Pancreas (tissue), 10 donors: ENCODE data around the gene MMUT. TPM values are rescaled to one million over a fixed set of nuclear protein-coding genes. Genes with fewer than 3 reads are reported as not detected.
A peak's percentile ranks its signal among the peaks of the same experiment; 100 is the strongest.
"Not testable (repeated sequence)": the region's sequence is repeated elsewhere in the genome, so short reads cannot be mapped to it uniquely, and the experiment has no call there.

ENCODE experiments used
- ATAC-seq, 4 donors: fragments of 200-7000 bp; cut with Tn5 transposase; one replicate each; pipeline versions ENCODE4 v1.8.0 to v1.9.1; 2020; ENCODE audit warnings: mild to moderate bottlenecking in 4 of 4, moderate library complexity in 4 of 4
- DNase-seq, 6 donors: peaks; one replicate each; pipeline ENCODE4 v3.0.0-alpha.2; 2020
- FAIRE-seq: peaks from 2 replicates; lab custom pipeline; 2012; peaks lifted over from hg19 to GRCh38; lab: Jason Lieb, UNC
- H3K27ac ChIP-seq, 4 donors: fragments of 200-600 bp; sonication (generic); 1 replicate in 3 of 4; 2 replicates in 1 of 4; pipeline versions ENCODE4 v1.5.0 to v1.8.0; 2020
- H3K27me3 ChIP-seq, 4 donors: fragments of 200-600 bp; one replicate each; pipeline ENCODE4 v1.8.0; 2021
- H3K36me3 ChIP-seq, 3 donors: fragments of 200-600 bp; sonication (generic) in 1 of 3; one replicate each; pipeline versions ENCODE4 v1.5.0 to v1.8.0; 2020 to 2021
- H3K4me1 ChIP-seq, 3 donors: fragments of 200-600 bp; one replicate each; pipeline ENCODE4 v1.8.0; 2021
- H3K4me3 ChIP-seq, 4 donors: fragments of 200-600 bp; sonication (generic) in 2 of 4; one replicate each; pipeline versions ENCODE4 v1.5.0 to v1.8.0; 2020 to 2021
- H3K9me3 ChIP-seq, 4 donors: fragments of 200-600 bp; one replicate each; pipeline ENCODE4 v1.8.0; 2021
- CTCF ChIP-seq, 4 donors: fragments of 200-600 bp; sonication (generic) in 3 of 4; IDR thresholded peaks; one replicate each; pipeline versions ENCODE4 v1.5.0 to v1.8.0; 2021; ENCODE audit warnings: antibody characterized with exemption in 4 of 4
- WGBS, 2 donors: extraction: QIAGEN DNeasy Blood & Tissue Kit; methylation state at CpG; one replicate each; pipeline ENCODE4 v1.1.7; 2013; 5-methylcytosine and 5-hydroxymethylcytosine counted together
- intact Hi-C, 3 donors: fragments of 100-400 bp; cut with DNase I; formaldehyde crosslinking; loops; one replicate each; pipeline versions ENCODE4 v1.11.1 to v1.14.2; 2022
- polyA plus RNA-seq, 2 donors: library from polyadenylated mRNA; stranded (reverse); fragments of 200-250 nt; gene quantifications; one replicate each; pipeline ENCODE4 v1.2.3, GENCODE V29; 2013
- total RNA-seq, 6 donors: library from RNA; stranded (reverse); fragmentation: NEBNext Ultra II Directional in 4 of 6; extraction: Animal tissue kit (Norgen Biotek cat#: 25700) in 4 of 6; gene quantifications; one replicate each; pipeline versions ENCODE4 v1.2.1 to v1.2.4, GENCODE V29; 2021 to 2023
- donor health status: healthy with polysubstance abuse.
- donor health status: DM: no; HTN: no; CAD: no; lungs with moderate emphysema.
- donor health status: DM: no; HTN: no; CAD: no.
- donor health status: control.
- donor health status: control.
- donor health status: Bipolar disorder and iron deficiency.
- donor health status: DM: yes; HTN: yes; CAD: no.
- donor health status: DM: no; HTN: no; CAD: no.
- donor health status: DM: no; HTN: no; CAD: no.
- donor health status: DM: yes; HTN: yes; CAD: no.

Gene MMUT
- total and polyA plus RNA-seq, 8 donors = 5.5 to 13.5 (median 11.5) TPM

GRCh38 chr6:49499623-49500022 lies 36.6 kb upstream of the MMUT start, which contains the start of gene GLYATL3:
TSS of gene GLYATL3 (plus strand) at chr6:49499923. CDS start at chr6:49511991, 12,068 bp downstream.
- H3K27me3 ChIP-seq = no peaks in the 10 kb centered on the region
- DNase-seq (no peak), ATAC-seq (no peak), FAIRE-seq (no peak)
- H3K9me3 ChIP-seq = no peaks in the 10 kb centered on the region
- WGBS, 2 donors = 40 to 60% methylated on average over 2 of the region's 2 CpGs
- no peak for TF ChIP-seq CTCF (IDR thresholded peaks at IDR 0.05)
- H3K36me3 ChIP-seq = no peaks in the 10 kb centered on the region
- no peak within 1 kb of the TSS for H3K4me3 ChIP-seq
- H3K4me1 ChIP-seq = no peaks in the 10 kb centered on the region
- intact Hi-C loops = no loop called here
- H3K27ac ChIP-seq = no peak within 1 kb of the TSS

GRCh38 chr6:49499126-49499525 lies 36.1 kb upstream of the MMUT start:
- TF ChIP-seq CTCF (IDR thresholded peaks at IDR 0.05) = no peak

GRCh38 chr6:49497304-49497703 lies 34.3 kb upstream of the MMUT start:
- Histone ChIP-seq H3K4me1 (no peaks in the 10 kb centered on the region), H3K36me3 (no peaks in the 10 kb centered on the region), H3K27ac (no peak overlapping the region), H3K4me3 (no peak overlapping the region), H3K27me3 (no peaks in the 10 kb centered on the region), H3K9me3 (no peaks in the 10 kb centered on the region)
- TF ChIP-seq CTCF (IDR thresholded peaks at IDR 0.05) = no peak
- FAIRE-seq (no peak), ATAC-seq (no peak), DNase-seq (no peak)
- intact Hi-C loops = no loop called here
- WGBS, 2 donors = 51 to 52% methylated on average over 3 of the region's 3 CpGs

More at GRCh38 chr6:49499126-49499525, 36.1 kb upstream of the MMUT start:
- intact Hi-C loops = no loop called here
- Histone ChIP-seq H3K27ac (no peak overlapping the region), H3K4me1 (no peaks in the 10 kb centered on the region), H3K27me3 (no peaks in the 10 kb centered on the region), H3K36me3 (no peaks in the 10 kb centered on the region), H3K4me3 (no peak overlapping the region), H3K9me3 (no peaks in the 10 kb centered on the region)
- 74 to 76% methylated on average over 1 of the region's 1 CpG for WGBS, 2 donors
- FAIRE-seq (no peak), DNase-seq (no peak), ATAC-seq (no peak)

- Histone ChIP-seq H3K4me3 (no peak overlapping the region), H3K4me1 (no peaks in the 10 kb centered on the region), H3K27me3 (no peaks in the 10 kb centered on the region), H3K36me3 (peaks cover 0 to 10% (median 0%) of the 10 kb centered on the region in 3 donors), H3K27ac (no peak overlapping the region), H3K9me3 (no peaks in the 10 kb centered on the region)
- no peak for FAIRE-seq
- whole genome bisulfite sequencing, 2 donors = 61 to 85% methylated on average over 4 of the region's 4 CpGs
- no peak for TF ChIP-seq CTCF (IDR thresholded peaks at IDR 0.05)
- intact Hi-C loops = no loop called here
- ATAC-seq = peak in 1 of 4 donors; percentile 35
- DNase-seq = no peak
Observed at GRCh38 chr6:49490633-49491032, 27.6 kb upstream of the MMUT start.

- 92 to 94% methylated on average over 12 to 14 of the region's 14 CpGs for WGBS, 2 donors
- FAIRE-seq, intact Hi-C loops, ATAC-seq, H3K4me1 ChIP-seq, H3K27me3 ChIP-seq, H3K27ac ChIP-seq, H3K4me3 ChIP-seq, H3K9me3 ChIP-seq, H3K36me3 ChIP-seq: not testable (repeated sequence)
- DNase-seq = peak in 2 of 6 donors; percentile 47 to 66
Observed at GRCh38 chr6:49483380-49483779, 20.3 kb upstream of the MMUT start.

- H3K27ac ChIP-seq, H3K9me3 ChIP-seq, H3K4me1 ChIP-seq, H3K36me3 ChIP-seq, intact Hi-C loops, H3K27me3 ChIP-seq, FAIRE-seq, H3K4me3 ChIP-seq, ATAC-seq: not testable (repeated sequence)
- peak in 2 of 6 donors; percentile 46 to 62 for DNase-seq
- 97 to 99% methylated on average over 13 to 22 of the region's 22 CpGs for WGBS, 2 donors
Observed at GRCh38 chr6:49481846-49482245, 18.8 kb upstream of the MMUT start.
